ENCODE results near the gene DNAH17.

DNA sequence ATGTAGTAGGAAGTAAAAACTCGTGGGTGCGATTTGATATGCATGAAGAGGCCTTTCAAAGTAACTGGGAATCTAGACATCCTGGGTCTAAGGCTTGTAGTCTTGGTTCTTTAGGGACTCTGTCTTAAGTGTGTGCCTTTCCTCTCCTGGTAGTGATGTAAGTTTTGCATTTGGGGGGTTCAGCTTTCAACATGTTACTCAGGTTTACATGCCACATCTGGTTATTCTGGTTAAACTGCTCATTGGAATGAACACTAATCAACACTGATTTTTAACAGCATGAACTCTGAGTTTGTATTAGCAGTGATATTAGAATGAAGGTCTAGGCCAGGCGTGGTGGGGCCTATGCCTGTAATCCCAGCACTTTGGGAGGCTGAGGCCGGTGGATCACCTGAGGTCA, 183.6 kb downstream of the DNAH17 start:
- TF ChIP-seq RAD21 (IDR thresholded peaks at IDR 0.05; ENCODE audit: low read length): no peak
- TF ChIP-seq, protein P1, sequence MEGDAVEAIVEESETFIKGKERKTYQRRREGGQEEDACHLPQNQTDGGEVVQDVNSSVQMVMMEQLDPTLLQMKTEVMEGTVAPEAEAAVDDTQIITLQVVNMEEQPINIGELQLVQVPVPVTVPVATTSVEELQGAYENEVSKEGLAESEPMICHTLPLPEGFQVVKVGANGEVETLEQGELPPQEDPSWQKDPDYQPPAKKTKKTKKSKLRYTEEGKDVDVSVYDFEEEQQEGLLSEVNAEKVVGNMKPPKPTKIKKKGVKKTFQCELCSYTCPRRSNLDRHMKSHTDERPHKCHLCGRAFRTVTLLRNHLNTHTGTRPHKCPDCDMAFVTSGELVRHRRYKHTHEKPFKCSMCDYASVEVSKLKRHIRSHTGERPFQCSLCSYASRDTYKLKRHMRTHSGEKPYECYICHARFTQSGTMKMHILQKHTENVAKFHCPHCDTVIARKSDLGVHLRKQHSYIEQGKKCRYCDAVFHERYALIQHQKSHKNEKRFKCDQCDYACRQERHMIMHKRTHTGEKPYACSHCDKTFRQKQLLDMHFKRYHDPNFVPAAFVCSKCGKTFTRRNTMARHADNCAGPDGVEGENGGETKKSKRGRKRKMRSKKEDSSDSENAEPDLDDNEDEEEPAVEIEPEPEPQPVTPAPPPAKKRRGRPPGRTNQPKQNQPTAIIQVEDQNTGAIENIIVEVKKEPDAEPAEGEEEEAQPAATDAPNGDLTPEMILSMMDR (IDR thresholded peaks at IDR 0.05): no peak
- TF ChIP-seq POLR2AphosphoS5 (IDR thresholded peaks at IDR 0.05; ENCODE audit: low read depth, low read length): no peak
- TF ChIP-seq NRF1 (IDR thresholded peaks at IDR 0.05; ENCODE audit: low read depth, low read length): no peak

Measured in SK-N-SH (cell line).